ENCODE measurements around the gene SKA3. TPM values are rescaled to one million over a fixed set of nuclear protein-coding genes. Genes with fewer than 3 reads are reported as not detected.
"Not testable (repeated sequence)": the region's sequence is repeated elsewhere in the genome, so short reads cannot be mapped to it uniquely, and the experiment has no call there.

Gene SKA3
- total RNA-seq, 1 experiment from 2014 or later, result 42.1 TPM

- Mint-ChIP-seq H3K27ac (no peak overlapping the region), H3K9me3 (peaks cover 34% of the 10 kb centered on the region), H3K4me1 (no peaks in the 10 kb centered on the region), H3K36me3 (peaks cover 12% of the 10 kb centered on the region), H3K27me3 (ENCODE audit: low read depth) (no peaks in the 10 kb centered on the region), H3K4me3 (no peak overlapping the region)
- ChIA-PET POLR2A (no interaction called here), CTCF (interaction anchor here (0.6 to 1.2 kb wide), 3 partner anchors 259 to 694 kb away, joined by 3 to 5 read pairs (median 3); no protein-coding TSS in a partner anchor)
- ATAC-seq (no peak), DNase-seq (ENCODE audit: low spot score) (no peak)
- TF ChIP-seq E2F4 (CRISPR knock-in tag; IDR thresholded peaks at IDR 0.05; ENCODE audit: borderline replicate concordance, low read depth), result no peak
- no peak for TF ChIP-seq ZSCAN18 (CRISPR knock-in tag; IDR thresholded peaks at IDR 0.05)
- TF ChIP-seq NFYB (CRISPR knock-in tag; conservative IDR thresholded peaks at IDR 0.05; ENCODE audit: low read depth), result no peak
- TF ChIP-seq ZNF232 (CRISPR knock-in tag; IDR thresholded peaks at IDR 0.05), result no peak
- no peak for TF ChIP-seq NR2C2 (CRISPR knock-in tag; IDR thresholded peaks at IDR 0.05)
- no peak for TF ChIP-seq ZNF121 (CRISPR knock-in tag; IDR thresholded peaks at IDR 0.05)
These were observed 42.1 kb upstream of the SKA3 start for GRCh38 chr13:21218351-21219035.

- Mint-ChIP-seq H3K9me3 (peaks cover 39% of the 10 kb centered on the region), H3K27ac (no peak overlapping the region), H3K36me3 (peaks cover 23% of the 10 kb centered on the region), H3K27me3 (ENCODE audit: low read depth) (peaks cover 5% of the 10 kb centered on the region), H3K4me1 (no peaks in the 10 kb centered on the region), H3K4me3 (no peak overlapping the region)
- TF ChIP-seq E2F1 (CRISPR knock-in tag; IDR thresholded peaks at IDR 0.05) (no peak), JAZF1 (CRISPR knock-in tag; IDR thresholded peaks at IDR 0.05) (no peak), TEAD4 (CRISPR knock-in tag; IDR thresholded peaks at IDR 0.05) (no peak), JUN (CRISPR knock-in tag; IDR thresholded peaks at IDR 0.05) (no peak), ZNF671 (CRISPR knock-in tag; IDR thresholded peaks at IDR 0.05) (no peak), NR3C1 (CRISPR knock-in tag; conservative IDR thresholded peaks at IDR 0.05; ENCODE audit: low read depth) (no peak), ERG (CRISPR knock-in tag; IDR thresholded peaks at IDR 0.05) (no peak), MXD4 (CRISPR knock-in tag; IDR thresholded peaks at IDR 0.05; ENCODE audit: borderline replicate concordance) (no peak), ZBTB43 (CRISPR knock-in tag; IDR thresholded peaks at IDR 0.05) (no peak), CTCF (IDR thresholded peaks at IDR 0.05) (no peak), CREM (CRISPR knock-in tag; IDR thresholded peaks at IDR 0.05) (no peak), ZNF416 (CRISPR knock-in tag; IDR thresholded peaks at IDR 0.05) (no peak), ZNF396 (CRISPR knock-in tag; IDR thresholded peaks at IDR 0.05; ENCODE audit: borderline replicate concordance) (no peak), FOXP1 (CRISPR knock-in tag; IDR thresholded peaks at IDR 0.05; ENCODE audit: borderline replicate concordance) (no peak), ATF1 (CRISPR knock-in tag; IDR thresholded peaks at IDR 0.05) (no peak)
- ATAC-seq (no peak), DNase-seq (ENCODE audit: low spot score) (no peak)
- ChIA-PET POLR2A (no interaction called here), CTCF (no interaction called here)
These were observed 40.0 kb upstream of the SKA3 start for GRCh38 chr13:21216332-21216731.

GRCh38 chr13:21215419-21215818 is 39.1 kb upstream of the SKA3 start:
- ATAC-seq, H3K27ac Mint-ChIP-seq: not testable (repeated sequence)

More at GRCh38 chr13:21215419-21215818, 39.1 kb upstream of the SKA3 start:
- CTCF ChIA-PET; DNase-seq (ENCODE audit: low spot score); H3K4me1 Mint-ChIP-seq; H3K27me3 Mint-ChIP-seq (ENCODE audit: low read depth); POLR2A ChIA-PET; H3K4me3 Mint-ChIP-seq: not testable (repeated sequence)
- peaks cover 21% of the 10 kb centered on the region for H3K36me3 Mint-ChIP-seq
- peaks cover 41% of the 10 kb centered on the region for H3K9me3 Mint-ChIP-seq

Measured in WTC11 (cell line).